ENCODE data around the gene CELA3A. TPM values are rescaled to one million over a fixed set of nuclear protein-coding genes. Genes with fewer than 3 reads are reported as not detected.
A peak's percentile ranks its signal among the peaks of the same experiment; 100 is the strongest.
"Not testable (repeated sequence)": the region's sequence is repeated elsewhere in the genome, so short reads cannot be mapped to it uniquely, and the experiment has no call there.

Gene CELA3A, protein sequence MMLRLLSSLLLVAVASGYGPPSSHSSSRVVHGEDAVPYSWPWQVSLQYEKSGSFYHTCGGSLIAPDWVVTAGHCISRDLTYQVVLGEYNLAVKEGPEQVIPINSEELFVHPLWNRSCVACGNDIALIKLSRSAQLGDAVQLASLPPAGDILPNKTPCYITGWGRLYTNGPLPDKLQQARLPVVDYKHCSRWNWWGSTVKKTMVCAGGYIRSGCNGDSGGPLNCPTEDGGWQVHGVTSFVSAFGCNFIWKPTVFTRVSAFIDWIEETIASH
- total RNA-seq = not detected

DNA sequence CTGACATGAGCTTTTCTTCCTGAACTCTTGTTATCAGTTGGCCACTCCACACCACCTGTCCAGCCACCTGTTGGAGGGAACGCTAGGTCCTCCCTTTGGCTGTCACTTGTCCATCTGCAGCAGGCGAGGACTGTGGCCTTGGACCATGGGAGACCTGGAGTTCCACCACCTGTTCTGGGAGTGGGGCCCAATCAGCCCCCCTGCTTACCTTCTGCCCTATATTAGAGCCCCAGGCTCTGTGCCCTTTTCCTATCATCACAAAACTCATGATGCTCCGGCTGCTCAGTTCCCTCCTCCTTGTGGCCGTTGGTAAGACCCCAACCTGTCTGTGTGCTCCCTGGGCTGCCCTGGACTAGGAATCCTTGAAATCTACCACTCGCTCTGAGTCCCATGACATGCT, at the start of gene CELA3A:
TSS of gene CELA3A (plus strand) at position 249 of the 400 bp plus-strand sequence. CDS start at position 267, 18 bp downstream.
- no peaks in the 10 kb centered on the region for H3K9me3 Mint-ChIP-seq
- H3K4me3 Mint-ChIP-seq = no peak within 1 kb of the TSS
- DNase-seq = no peak
- no peak for ATAC-seq (replicated peaks in 1 of 2)
- H3K27ac Mint-ChIP-seq = peak within 1 kb of the TSS; percentile 35
- H3K27me3 Mint-ChIP-seq (ENCODE audit: low read depth) = no peaks in the 10 kb centered on the region
- H3K4me1 Mint-ChIP-seq (ENCODE audit: low read depth) = no peaks in the 10 kb centered on the region
- no peaks in the 10 kb centered on the region for H3K36me3 Mint-ChIP-seq (ENCODE audit: insufficient read depth in 2 of 2)

DNA sequence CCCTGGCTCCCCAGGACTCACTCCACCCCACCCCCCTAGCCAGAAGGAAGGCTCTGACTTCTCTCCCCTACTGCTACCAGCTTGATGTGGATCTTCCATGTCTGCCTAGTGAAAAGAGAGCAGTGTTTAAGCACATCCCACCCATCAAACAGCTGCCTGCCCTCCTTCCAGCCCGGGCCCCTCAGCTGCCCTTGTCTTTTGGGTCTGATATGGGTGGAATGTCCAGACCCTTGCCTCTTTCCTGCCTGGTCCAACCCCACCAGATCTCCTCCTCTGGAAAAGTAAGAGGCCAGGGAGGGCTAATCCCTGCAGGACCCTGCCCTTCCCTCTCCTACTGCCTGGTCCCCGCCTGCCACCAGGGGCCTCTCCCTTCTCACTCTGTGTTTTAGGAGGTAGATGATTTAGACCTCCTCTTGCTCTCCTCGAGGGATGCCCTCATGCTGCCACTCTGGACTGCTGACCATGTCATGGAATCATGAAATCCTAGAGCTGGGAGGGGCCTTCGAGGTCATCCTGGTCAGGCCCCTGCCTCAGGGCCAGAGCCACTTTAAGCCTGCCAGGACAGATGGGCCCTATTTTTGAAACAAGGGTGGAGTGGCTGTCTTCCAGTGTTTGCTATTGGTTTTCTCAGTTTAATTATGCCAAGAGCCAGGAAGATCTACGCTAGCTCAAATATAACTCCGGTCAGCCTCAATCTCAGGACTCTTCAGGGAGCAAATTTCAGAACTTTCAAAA, 48.5 kb upstream of the CELA3A start:
- H3K4me1 Mint-ChIP-seq (ENCODE audit: low read depth) = peaks cover 21% of the 10 kb centered on the region
- H3K27me3 Mint-ChIP-seq (ENCODE audit: low read depth) = no peaks in the 10 kb centered on the region

DNA sequence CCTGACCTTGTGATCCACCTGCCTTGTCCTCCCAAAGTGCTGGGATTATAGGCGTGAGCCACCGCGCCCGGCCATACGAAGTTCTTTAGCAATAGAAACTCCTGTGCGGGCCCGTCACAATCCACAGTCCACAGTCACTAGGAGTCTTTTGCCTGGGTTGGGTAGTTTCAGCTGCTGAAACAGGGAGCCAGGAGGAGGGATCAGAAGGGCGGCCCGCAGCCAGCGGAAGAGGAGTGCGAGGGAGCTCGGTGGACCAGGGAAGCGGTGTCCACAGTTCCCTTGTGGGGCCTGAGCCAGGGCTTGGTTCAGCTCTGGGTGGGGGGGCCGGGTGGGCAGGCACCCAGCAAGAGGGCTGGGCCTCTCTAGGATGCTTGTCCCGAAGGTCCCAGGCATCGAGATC, 46.4 kb upstream of the CELA3A start:
- Mint-ChIP-seq H3K4me1 (ENCODE audit: low read depth) (peaks cover 34% of the 10 kb centered on the region), H3K9me3 (no peaks in the 10 kb centered on the region), H3K4me3 (no peak overlapping the region), H3K27me3 (ENCODE audit: low read depth) (no peaks in the 10 kb centered on the region), H3K36me3 (ENCODE audit: insufficient read depth in 2 of 2) (no peaks in the 10 kb centered on the region), H3K27ac (no peak overlapping the region)
- ATAC-seq (replicated peaks in 1 of 2) (no peak), DNase-seq (no peak)

More for the DNA sequence above, 48.5 kb upstream of the CELA3A start:
- ATAC-seq (replicated peaks in 1 of 2) (no peak), DNase-seq (no peak)
- H3K9me3 Mint-ChIP-seq = no peaks in the 10 kb centered on the region
- no peaks in the 10 kb centered on the region for H3K36me3 Mint-ChIP-seq (ENCODE audit: insufficient read depth in 2 of 2)
- no peak overlapping the region for H3K4me3 Mint-ChIP-seq
- no peak overlapping the region for H3K27ac Mint-ChIP-seq

DNA sequence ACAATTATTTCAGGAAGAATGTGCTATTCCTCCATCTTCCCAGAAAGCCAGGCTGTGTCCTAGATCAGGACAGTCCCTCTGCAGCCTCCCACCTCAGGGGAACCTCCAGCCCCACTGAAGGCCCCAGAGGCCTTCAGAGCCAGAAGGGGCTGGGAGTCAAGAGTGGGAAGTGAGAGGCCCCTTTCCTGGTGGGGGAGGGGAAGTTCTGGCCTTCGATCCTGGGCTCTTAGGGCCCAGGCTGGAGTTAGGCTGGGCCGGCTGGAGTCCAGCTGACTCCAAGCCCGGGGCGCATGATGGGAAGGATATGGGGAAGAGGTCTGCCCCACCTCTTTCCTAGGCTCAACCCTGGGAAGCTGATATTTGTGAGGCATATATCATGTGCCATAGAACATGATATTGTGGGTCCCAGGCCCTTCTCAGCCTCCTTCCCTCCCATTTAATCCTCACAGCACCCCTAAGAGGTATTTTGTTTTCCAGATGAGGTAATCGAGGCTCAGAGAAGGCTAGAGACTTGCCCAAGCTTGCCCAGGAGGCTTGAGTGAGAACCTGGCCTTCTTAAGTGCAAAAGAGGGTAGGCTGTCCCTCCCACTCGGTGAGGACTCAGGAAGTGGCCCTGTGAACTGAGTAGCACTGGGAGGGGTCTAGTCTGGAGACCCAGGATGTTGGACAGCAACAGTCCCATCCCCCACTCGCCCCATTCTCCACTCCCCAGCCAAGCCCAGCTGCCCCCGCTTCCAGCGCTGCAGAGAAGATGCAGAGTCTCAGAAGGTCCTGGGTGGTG, 45.8 kb upstream of the CELA3A start:
- Mint-ChIP-seq H3K4me3 (peak overlapping the region in 1 of 2 donors; percentile 31), H3K27me3 (ENCODE audit: low read depth) (no peaks in the 10 kb centered on the region), H3K27ac (no peak overlapping the region), H3K4me1 (ENCODE audit: low read depth) (peaks cover 34% of the 10 kb centered on the region), H3K36me3 (ENCODE audit: insufficient read depth in 2 of 2) (no peaks in the 10 kb centered on the region), H3K9me3 (no peaks in the 10 kb centered on the region)
- ATAC-seq (replicated peaks in 1 of 2) (no peak), DNase-seq (no peak)

DNA sequence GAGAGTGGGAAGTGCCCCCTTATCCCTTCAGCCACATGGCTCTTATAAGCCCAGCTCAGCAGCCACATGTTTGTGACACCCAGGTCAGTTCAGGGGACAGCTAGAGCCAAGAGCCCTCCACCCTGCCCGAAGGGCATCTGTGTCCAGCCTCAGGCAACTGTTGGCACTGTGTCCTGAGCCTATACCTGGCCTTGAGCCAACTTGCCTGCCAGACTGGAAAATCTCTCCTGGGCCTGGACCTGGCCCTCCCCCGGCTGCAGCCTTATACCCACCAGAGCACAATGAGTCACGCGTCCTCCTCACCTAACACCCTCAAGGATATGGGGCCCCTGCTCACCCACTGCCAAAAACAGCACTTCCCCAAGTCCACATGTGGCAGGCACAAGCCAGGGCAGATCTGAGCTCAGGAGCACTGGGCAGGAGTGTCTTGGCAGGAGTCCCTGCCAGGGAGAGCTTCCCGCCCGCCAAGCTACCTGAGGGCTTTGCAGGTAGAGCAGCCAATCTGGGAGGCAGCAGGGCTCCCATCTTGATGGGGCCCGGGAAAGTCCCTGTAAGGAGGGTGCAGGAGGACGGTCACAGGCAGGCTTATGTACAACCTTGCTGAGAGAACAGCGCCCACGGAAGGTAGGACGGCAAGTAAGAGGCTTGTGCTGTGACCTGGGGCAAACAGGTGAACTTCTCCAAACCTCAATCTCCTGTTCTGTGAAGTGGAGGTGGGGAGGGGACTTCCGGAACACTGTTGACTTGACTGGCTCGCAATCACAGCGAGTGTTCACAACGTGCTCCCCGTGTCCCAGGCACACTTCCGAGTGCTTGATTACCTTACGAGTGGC, 44.5 kb upstream of the CELA3A start:
- H3K4me3 Mint-ChIP-seq = peak overlapping the region; percentile 59 to 69
- peaks cover 34% of the 10 kb centered on the region for H3K4me1 Mint-ChIP-seq (ENCODE audit: low read depth)
- DNase-seq = peak; percentile 33 to 59
- no peaks in the 10 kb centered on the region for H3K36me3 Mint-ChIP-seq (ENCODE audit: insufficient read depth in 2 of 2)
- peak overlapping the region; percentile 2 for H3K27ac Mint-ChIP-seq
- H3K9me3 Mint-ChIP-seq = no peaks in the 10 kb centered on the region
- no peaks in the 10 kb centered on the region for H3K27me3 Mint-ChIP-seq (ENCODE audit: low read depth)
- ATAC-seq (replicated peaks in 1 of 2) = peak; percentile 84 to 91

DNA sequence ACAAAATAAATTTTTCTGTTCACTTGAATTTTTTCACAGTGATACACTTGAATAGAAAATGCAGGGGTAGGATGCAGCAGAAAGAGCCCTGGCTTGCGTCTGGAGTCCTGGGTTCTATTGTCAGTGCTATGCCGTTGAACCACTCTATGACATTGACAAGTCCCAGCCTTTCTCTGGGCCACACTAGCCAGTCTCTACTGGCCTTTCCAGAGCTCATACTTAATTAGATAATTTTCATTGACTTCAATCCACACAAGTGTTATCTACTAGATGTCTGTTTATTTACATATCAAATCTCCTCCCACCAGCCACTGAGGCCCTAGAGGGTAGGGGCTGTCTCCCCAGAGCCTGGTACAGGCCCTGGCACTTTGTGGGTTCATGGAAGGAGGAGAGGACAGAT, 40.1 kb upstream of the CELA3A start:
- no peak overlapping the region for H3K27ac Mint-ChIP-seq
- no peaks in the 10 kb centered on the region for H3K9me3 Mint-ChIP-seq
- H3K36me3 Mint-ChIP-seq (ENCODE audit: insufficient read depth in 2 of 2) = no peaks in the 10 kb centered on the region
- DNase-seq (no peak), ATAC-seq (replicated peaks in 1 of 2) (no peak)
- H3K4me3 Mint-ChIP-seq = no peak overlapping the region
- peaks cover 36% of the 10 kb centered on the region for H3K4me1 Mint-ChIP-seq (ENCODE audit: low read depth)
- peaks cover 5% of the 10 kb centered on the region for H3K27me3 Mint-ChIP-seq (ENCODE audit: low read depth)

DNA sequence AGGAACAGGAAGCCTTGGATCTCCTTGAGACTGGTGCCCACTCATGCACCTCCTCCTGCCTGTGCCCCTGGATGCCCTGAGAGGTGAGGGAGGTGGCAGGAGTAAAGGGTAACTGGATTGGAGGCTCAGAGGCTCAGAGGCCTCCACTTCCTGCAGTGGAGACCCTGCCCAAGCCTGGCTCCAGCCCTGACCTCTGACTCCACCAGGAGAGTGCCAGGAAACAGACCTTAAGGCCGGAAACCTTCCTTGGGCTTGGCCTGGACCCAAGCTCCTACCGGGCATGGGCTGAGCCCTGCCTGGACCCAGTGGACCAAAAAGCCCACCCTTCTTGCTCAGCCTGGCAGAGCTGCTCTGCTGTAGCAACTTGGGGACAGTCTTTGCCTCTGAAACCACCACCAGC, 39.7 kb upstream of the CELA3A start:
- no peak overlapping the region for H3K27ac Mint-ChIP-seq
- H3K27me3 Mint-ChIP-seq (ENCODE audit: low read depth) = peaks cover 5% of the 10 kb centered on the region
- no peak for DNase-seq

DNA sequence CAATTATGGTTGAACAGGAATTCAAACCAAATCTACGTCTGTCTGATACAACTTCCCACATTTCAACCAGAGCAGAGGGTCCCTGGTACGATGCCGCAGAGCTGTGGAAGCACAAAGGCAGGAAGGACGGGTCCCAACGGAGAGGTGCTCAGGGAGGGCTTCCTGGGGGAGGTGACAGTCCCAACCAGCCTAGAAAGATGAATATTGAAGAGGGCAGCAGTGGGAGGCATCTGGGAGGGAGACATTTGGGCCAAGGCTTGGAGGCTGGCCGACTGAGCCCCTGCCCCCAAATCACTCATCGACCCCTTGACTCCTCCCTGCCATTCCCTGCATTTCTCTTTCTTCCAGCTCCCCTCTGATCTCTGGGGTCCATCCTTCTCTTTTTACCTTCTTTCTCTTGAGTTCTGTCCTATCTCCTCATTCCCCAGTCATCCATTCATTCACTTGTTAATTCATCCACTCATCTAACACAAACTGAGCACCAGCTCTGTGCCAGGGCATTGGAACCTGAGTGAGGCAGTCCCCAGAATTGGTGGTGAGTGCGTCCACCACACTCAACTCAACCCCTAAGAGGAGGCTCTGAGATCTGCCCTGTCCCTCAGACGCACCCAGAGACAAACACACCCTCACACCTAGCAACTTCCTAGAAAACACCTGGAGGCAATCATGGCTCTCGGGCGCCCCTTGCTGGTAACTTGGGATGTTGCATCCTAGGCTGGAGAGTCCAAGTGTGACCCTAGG, 37.8 kb upstream of the CELA3A start:
- H3K27me3 Mint-ChIP-seq (ENCODE audit: low read depth) = peaks cover 5% of the 10 kb centered on the region
- H3K9me3 Mint-ChIP-seq = no peaks in the 10 kb centered on the region
- no peak overlapping the region for H3K4me3 Mint-ChIP-seq
- ATAC-seq (replicated peaks in 1 of 2) (peak; percentile 85 to 86), DNase-seq (peak; percentile 74 to 85)
- peak overlapping the region; percentile 54 for H3K27ac Mint-ChIP-seq
- H3K4me1 Mint-ChIP-seq (ENCODE audit: low read depth) = peaks cover 13% of the 10 kb centered on the region
- no peaks in the 10 kb centered on the region for H3K36me3 Mint-ChIP-seq (ENCODE audit: insufficient read depth in 2 of 2)

More for the DNA sequence above, 39.7 kb upstream of the CELA3A start:
- no peak for ATAC-seq (replicated peaks in 1 of 2)
- Mint-ChIP-seq H3K4me1 (ENCODE audit: low read depth) (peaks cover 31% of the 10 kb centered on the region), H3K9me3 (no peaks in the 10 kb centered on the region), H3K36me3 (ENCODE audit: insufficient read depth in 2 of 2) (no peaks in the 10 kb centered on the region), H3K4me3 (no peak overlapping the region)

DNA sequence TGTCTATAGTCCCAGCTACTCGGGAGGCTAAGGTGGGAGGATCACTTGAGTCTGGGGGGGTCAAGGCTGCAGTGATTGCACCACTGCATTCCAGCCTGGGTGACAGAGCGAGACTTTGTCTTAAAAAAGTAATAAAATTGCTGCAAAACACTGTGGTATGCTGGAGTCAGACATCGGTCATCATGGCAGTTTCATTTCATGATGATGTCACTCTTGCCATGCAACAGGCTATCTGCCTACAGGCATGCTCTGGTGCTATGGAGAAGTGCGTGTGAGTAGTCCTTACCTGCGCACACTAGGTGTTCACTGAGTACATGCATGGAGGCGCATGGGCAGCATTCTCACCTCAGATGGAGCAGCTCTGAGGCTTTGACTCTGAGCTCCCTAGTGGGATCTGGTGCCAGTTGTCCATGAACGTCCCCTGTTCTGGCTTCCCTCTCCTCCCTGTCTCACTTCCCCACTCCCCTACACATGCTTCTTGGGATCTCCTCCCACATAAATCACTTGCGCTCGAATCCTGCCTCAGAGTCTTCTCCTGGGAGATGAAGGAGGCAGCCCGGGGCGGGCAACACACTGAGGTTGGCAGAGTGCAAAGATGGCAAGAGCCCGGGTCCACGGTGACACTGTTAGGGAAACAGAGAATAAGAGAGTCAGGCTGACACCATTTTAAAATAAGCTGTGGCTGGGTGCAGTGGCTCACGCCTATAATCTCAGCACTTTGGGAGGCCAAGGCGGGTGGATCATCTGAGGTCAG, 35.0 kb upstream of the CELA3A start:
- no peaks in the 10 kb centered on the region for H3K9me3 Mint-ChIP-seq
- H3K36me3 Mint-ChIP-seq (ENCODE audit: insufficient read depth in 2 of 2) = no peaks in the 10 kb centered on the region
- ATAC-seq (replicated peaks in 1 of 2) (peak in 1 of 2 donors; percentile 32), DNase-seq (no peak)
- no peak overlapping the region for H3K4me3 Mint-ChIP-seq
- peaks cover 6% of the 10 kb centered on the region for H3K4me1 Mint-ChIP-seq (ENCODE audit: low read depth)
- no peak overlapping the region for H3K27ac Mint-ChIP-seq
- H3K27me3 Mint-ChIP-seq (ENCODE audit: low read depth) = peaks cover 5% of the 10 kb centered on the region

DNA sequence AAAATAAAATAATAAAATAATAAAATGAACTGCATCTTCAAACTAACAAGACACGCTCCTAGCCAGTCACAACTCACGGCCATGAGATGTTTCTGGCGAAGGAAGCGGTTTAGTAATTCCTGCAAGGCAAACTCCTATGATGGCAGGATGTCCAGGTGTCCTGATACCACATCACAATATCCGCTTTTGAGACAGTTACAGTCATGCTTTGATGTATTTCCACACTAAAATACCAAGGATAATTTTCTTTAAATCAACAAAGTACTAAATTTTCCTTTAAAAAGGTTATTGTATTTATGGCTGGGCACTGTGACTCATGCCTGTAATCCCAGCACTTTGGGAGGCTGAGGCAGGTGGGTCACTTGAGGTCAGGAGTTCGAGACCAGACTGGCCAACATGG, 34.2 kb upstream of the CELA3A start:
- H3K36me3 Mint-ChIP-seq (ENCODE audit: insufficient read depth in 2 of 2); DNase-seq; ATAC-seq (replicated peaks in 1 of 2); H3K9me3 Mint-ChIP-seq; H3K4me3 Mint-ChIP-seq; H3K27me3 Mint-ChIP-seq (ENCODE audit: low read depth); H3K4me1 Mint-ChIP-seq (ENCODE audit: low read depth); H3K27ac Mint-ChIP-seq: not testable (repeated sequence)

DNA sequence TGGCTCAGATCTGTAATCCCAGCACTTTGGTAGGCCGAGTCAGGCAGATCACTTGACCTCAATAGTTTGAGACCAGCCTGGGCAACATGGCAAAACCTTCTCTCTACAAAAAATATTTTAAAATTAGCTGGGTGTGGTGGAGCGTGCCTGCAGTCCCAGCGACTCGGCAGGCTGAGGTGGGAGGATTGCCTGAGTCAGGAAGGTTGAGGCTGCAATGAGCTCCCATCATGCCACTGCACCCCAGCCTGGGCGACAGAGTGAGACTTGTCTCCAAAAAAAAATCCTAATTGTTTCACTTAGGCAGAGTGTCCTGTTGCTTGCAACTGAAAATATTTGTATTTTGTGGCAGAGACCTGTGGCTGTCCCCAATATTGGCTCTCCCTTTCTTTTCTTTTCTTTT, 32.4 kb upstream of the CELA3A start:
- ATAC-seq (replicated peaks in 1 of 2); H3K36me3 Mint-ChIP-seq (ENCODE audit: insufficient read depth in 2 of 2); DNase-seq; H3K4me1 Mint-ChIP-seq (ENCODE audit: low read depth); H3K27ac Mint-ChIP-seq; H3K9me3 Mint-ChIP-seq; H3K4me3 Mint-ChIP-seq; H3K27me3 Mint-ChIP-seq (ENCODE audit: low read depth): not testable (repeated sequence)
